A549 (cell line): ENCODE results near the gene IFT88. TPM values are rescaled to one million over a fixed set of nuclear protein-coding genes. Genes with fewer than 3 reads are reported as not detected.

ENCODE experiments used
- ATAC-seq, 2 experiments: fragments of 200-7000 bp in 1 of 2; fragments of >200 bp in 1 of 2; cut with Nextera tagmentation in 1 of 2; cut with Tn5 transposase in 1 of 2; 3 replicates each; pipeline versions ENCODE4 v1.8.0 to v1.9.1; 2018 to 2020; ENCODE audit warnings: mild to moderate bottlenecking in 1 of 2, moderate library complexity in 1 of 2
- CTCF ChIA-PET: fragments of 300-600 bp; sonication (Branson Sonifier 250); formaldehyde crosslinking; extraction: SDS; loops from one replicate; lab custom pipeline; 2021; ENCODE audit warnings: antibody characterized with exemption, inconsistent platforms; lab: Yijun Ruan, JAX
- POLR2A ChIA-PET: fragments of 350-600 bp; formaldehyde crosslinking; extraction: SDS; loops from one replicate; lab custom pipeline; 2021; ENCODE audit warnings: antibody characterized with exemption, inconsistent platforms; lab: Yijun Ruan, JAX
- DNase-seq, 2 experiments: peaks; one replicate each; pipeline versions ENCODE4 v3.0.0 to v3.0.0-alpha.2; 2011 to 2016; ENCODE audit warnings: low read depth in 1 of 2, low spot score in 1 of 2
- FAIRE-seq: peaks from 2 replicates; lab custom pipeline; 2011; peaks lifted over from hg19 to GRCh38; lab: Jason Lieb, UNC
- H3K27ac ChIP-seq, 2 experiments: fragments of >200 bp; sonication (Bioruptor Twin); formaldehyde crosslinking; 3 replicates each; pipeline ENCODE4 v1.5.1; 2016 to 2017
- H3K4me1 ChIP-seq: fragments of >200 bp; sonication (Bioruptor Twin); formaldehyde crosslinking; 3 replicates; pipeline ENCODE4 v1.6.1; 2016
- H3K4me2 ChIP-seq: fragments of >200 bp; sonication (Bioruptor Twin); formaldehyde crosslinking; 3 replicates; pipeline ENCODE4 v1.6.1; 2016
- H3K4me3 ChIP-seq: fragments of >200 bp; sonication (Bioruptor Twin); formaldehyde crosslinking; 3 replicates; pipeline ENCODE4 v1.5.1; 2016
- H3K9me3 ChIP-seq: fragments of >200 bp; sonication (Bioruptor Twin); formaldehyde crosslinking; 3 replicates; pipeline ENCODE4 v1.6.1; 2016
- CBX2 ChIP-seq: fragments of 200-600 bp; sonication (generic); IDR thresholded peaks from 2 replicates; pipeline ENCODE4 v1.6.1; 2016; ENCODE audit warnings: low read depth, mild to moderate bottlenecking, borderline replicate concordance
- CBX8 ChIP-seq: fragments of 200-600 bp; sonication (generic); IDR thresholded peaks from 2 replicates; pipeline ENCODE4 v1.6.1; 2016
- ESRRA ChIP-seq: fragments of 150-350 bp; IDR thresholded peaks from 2 replicates; pipeline ENCODE4 v1.6.1; 2014; ENCODE audit warnings: mild to moderate bottlenecking, low read length, borderline replicate concordance
- FOSB ChIP-seq: fragments of 250-450 bp; sonication (Bioruptor Pico); IDR thresholded peaks from 2 replicates; pipeline ENCODE4 v1.5.0; 2020; ENCODE audit warnings: mild to moderate bottlenecking, moderate library complexity
- FOSL2 ChIP-seq, 2 experiments: fragments of 450-650 bp in 1 of 2; fragments of >200 bp in 1 of 2; sonication (Bioruptor Twin) in 1 of 2; formaldehyde crosslinking; IDR thresholded peaks; 2 replicates each; pipeline versions ENCODE4 v1.5.0 to v1.6.1; 2016 to 2020; ENCODE audit warnings: mild to moderate bottlenecking in 1 of 2, moderate library complexity in 1 of 2
- GATA3 ChIP-seq: IDR thresholded peaks from 2 replicates; pipeline ENCODE4 v1.6.1; 2012; ENCODE audit warnings: borderline replicate concordance
- HOXB5 ChIP-seq: fragments of 250-450 bp; sonication (Bioruptor Pico); IDR thresholded peaks from 2 replicates; pipeline ENCODE4 v1.5.0; 2020; ENCODE audit warnings: mild to moderate bottlenecking, moderate library complexity
- KDM1A ChIP-seq: fragments of 200-600 bp; sonication (generic); IDR thresholded peaks from 2 replicates; pipeline ENCODE4 v1.6.1; 2016; ENCODE audit warnings: low read depth, mild to moderate bottlenecking
- KDM5A ChIP-seq: fragments of 200-600 bp; sonication (generic); IDR thresholded peaks from 2 replicates; pipeline ENCODE4 v1.6.1; 2016; ENCODE audit warnings: antibody characterized with exemption, mild to moderate bottlenecking
- MAZ ChIP-seq: fragments of 150-350 bp; IDR thresholded peaks from 2 replicates; pipeline ENCODE4 v1.6.1; 2014; ENCODE audit warnings: antibody characterized with exemption, low read depth, low read length, borderline replicate concordance
- NR3C1 ChIP-seq: fragments of >200 bp; sonication (Bioruptor Twin); formaldehyde crosslinking; IDR thresholded peaks from 3 replicates; pipeline ENCODE4 v1.6.1; 2017
- POLR2A ChIP-seq: IDR thresholded peaks from 2 replicates; pipeline ENCODE4 v1.6.1; 2012; ENCODE audit warnings: mild to moderate bottlenecking, low read length
- RARB ChIP-seq: fragments of 250-450 bp; sonication (Bioruptor Pico); IDR thresholded peaks from 2 replicates; pipeline ENCODE4 v1.8.0; 2021; ENCODE audit warnings: mild to moderate bottlenecking, moderate library complexity
- RFX5 ChIP-seq: fragments of 450-650 bp; IDR thresholded peaks from 2 replicates; pipeline ENCODE4 v1.7.1; 2014; ENCODE audit warnings: antibody characterized with exemption, mild to moderate bottlenecking, moderate library complexity
- RNF2 ChIP-seq: fragments of 200-600 bp; sonication (generic); IDR thresholded peaks from 2 replicates; pipeline ENCODE4 v1.6.1; 2016; ENCODE audit warnings: low read depth, mild to moderate bottlenecking, antibody characterized with exemption, moderate library complexity, borderline replicate concordance
- ZFP36 ChIP-seq: fragments of 450-650 bp; IDR thresholded peaks from 2 replicates; pipeline ENCODE4 v1.6.1; 2014; ENCODE audit warnings: borderline replicate concordance; ENCODE audit not compliant: partially characterized antibody
- ZNF302 ChIP-seq: fragments of 250-450 bp; sonication (Bioruptor Pico); IDR thresholded peaks from 2 replicates; pipeline ENCODE4 v1.9.0; 2021; ENCODE audit warnings: inconsistent platforms, mild to moderate bottlenecking, moderate library complexity
- ZSCAN20 ChIP-seq: fragments of 250-450 bp; sonication (Bioruptor Pico); IDR thresholded peaks from 2 replicates; pipeline ENCODE4 v1.8.0; 2022; ENCODE audit warnings: mild to moderate bottlenecking, moderate library complexity
- WGBS: methylation state at CpG from one replicate; pipeline ENCODE4 v1.1.6; 2017; ENCODE audit errors: missing lambda C conversion rate; 5-methylcytosine and 5-hydroxymethylcytosine counted together
- polyA plus RNA-seq, 4 experiments: library from polyadenylated mRNA; depleted of rRNA in 3 of 4; stranded (reverse); fragments of >200 nt; fragmentation: RNase III in 1 of 4; extraction: RNeasy Plus Mini Kit Qiagen cat#74134 plus additional on column Dnase treatment in 1 of 4; gene quantifications; 2 replicates in 3 of 4; 3 replicates in 1 of 4; pipeline ENCODE4 v1.2.3, GENCODE V29; 2011 to 2017
- TF ChIP-seq, protein P1 (sequence below): fragments of 250-450 bp; sonication (Bioruptor Pico); IDR thresholded peaks from 2 replicates; pipeline ENCODE4 v1.5.0; 2020; ENCODE audit warnings: low read depth, mild to moderate bottlenecking, moderate library complexity
- TF ChIP-seq, protein P2 (sequence below): IDR thresholded peaks from 2 replicates; pipeline ENCODE4 v1.6.1; 2012
- TF ChIP-seq, protein P3 (sequence below): IDR thresholded peaks from 2 replicates; pipeline ENCODE4 v1.6.1; 2012
- TF ChIP-seq, protein P4 (sequence below): fragments of >200 bp; sonication (Bioruptor Twin); formaldehyde crosslinking; IDR thresholded peaks from 3 replicates; pipeline ENCODE4 v1.6.1; 2016
- TF ChIP-seq, protein P5 (sequence below): fragments of 200-600 bp; sonication (generic); IDR thresholded peaks from 2 replicates; pipeline ENCODE4 v1.6.1; 2016; ENCODE audit warnings: antibody characterized with exemption, mild to moderate bottlenecking, moderate library complexity

Gene IFT88
- polyA plus RNA-seq, 2 of the 4 experiments (the other 2 are of a cell fraction) = 13.2 to 19.1 TPM

DNA sequence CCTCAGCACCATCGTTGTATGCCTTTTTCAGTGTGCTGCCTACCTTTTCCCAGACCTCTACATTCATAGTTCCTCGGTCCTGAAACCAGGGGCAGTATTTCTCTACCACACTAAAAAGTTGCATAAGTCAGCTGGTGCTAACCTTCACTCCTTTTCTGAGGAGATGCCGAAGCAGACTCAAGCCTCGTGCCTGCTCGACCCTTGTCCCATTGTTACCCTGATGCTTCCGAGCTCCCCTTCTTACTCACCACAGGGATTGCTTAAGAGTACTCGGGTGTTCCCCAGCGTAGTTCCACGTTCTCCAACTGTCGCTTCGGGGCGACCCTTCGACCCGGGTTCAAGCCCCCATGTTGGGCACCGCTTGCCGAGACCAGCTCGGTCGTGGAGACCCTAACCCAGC lies 117.6 kb downstream of the IFT88 start:
- DNase-seq = no peak
- ChIA-PET POLR2A (no interaction called here), CTCF (interaction anchor here (0.6 kb wide), 1 partner anchor 851 kb away, joined by 3 read pairs; no protein-coding TSS in a partner anchor)
- no peak for ATAC-seq
- Histone ChIP-seq H3K4me3 (no peak overlapping the region), H3K27ac (no peak overlapping the region), H3K9me3 (no peaks in the 10 kb centered on the region), H3K4me1 (no peaks in the 10 kb centered on the region)
- 74% methylated on average over 18 of the region's 18 CpGs for WGBS
- FAIRE-seq = no peak
- TF ChIP-seq RFX5 = no peak
- no peak for TF ChIP-seq POLR2A
- TF ChIP-seq, protein P1, sequence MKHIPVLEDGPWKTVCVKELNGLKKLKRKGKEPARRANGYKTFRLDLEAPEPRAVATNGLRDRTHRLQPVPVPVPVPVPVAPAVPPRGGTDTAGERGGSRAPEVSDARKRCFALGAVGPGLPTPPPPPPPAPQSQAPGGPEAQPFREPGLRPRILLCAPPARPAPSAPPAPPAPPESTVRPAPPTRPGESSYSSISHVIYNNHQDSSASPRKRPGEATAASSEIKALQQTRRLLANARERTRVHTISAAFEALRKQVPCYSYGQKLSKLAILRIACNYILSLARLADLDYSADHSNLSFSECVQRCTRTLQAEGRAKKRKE (CRISPR knock-in tag) = no peak
- TF ChIP-seq, protein P2, sequence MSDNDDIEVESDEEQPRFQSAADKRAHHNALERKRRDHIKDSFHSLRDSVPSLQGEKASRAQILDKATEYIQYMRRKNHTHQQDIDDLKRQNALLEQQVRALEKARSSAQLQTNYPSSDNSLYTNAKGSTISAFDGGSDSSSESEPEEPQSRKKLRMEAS = no peak
- TF ChIP-seq FOSB (CRISPR knock-in tag) = no peak
- TF ChIP-seq ESRRA = no peak
- no peak for TF ChIP-seq KDM5A
- no peak for TF ChIP-seq MAZ
- no peak for TF ChIP-seq ZFP36
- no peak for TF ChIP-seq FOSL2 (IDR thresholded peaks at IDR 0.05)
- TF ChIP-seq FOSL2 (CRISPR knock-in tag; IDR thresholded peaks at IDR 0.05) = no peak
- TF ChIP-seq HOXB5 = no peak
- no peak for TF ChIP-seq NR3C1
- TF ChIP-seq ZSCAN20 (CRISPR knock-in tag) = no peak
- TF ChIP-seq RNF2 = no peak
- no peak for TF ChIP-seq RARB (CRISPR knock-in tag)
- TF ChIP-seq KDM1A = no peak
- TF ChIP-seq, protein P3, sequence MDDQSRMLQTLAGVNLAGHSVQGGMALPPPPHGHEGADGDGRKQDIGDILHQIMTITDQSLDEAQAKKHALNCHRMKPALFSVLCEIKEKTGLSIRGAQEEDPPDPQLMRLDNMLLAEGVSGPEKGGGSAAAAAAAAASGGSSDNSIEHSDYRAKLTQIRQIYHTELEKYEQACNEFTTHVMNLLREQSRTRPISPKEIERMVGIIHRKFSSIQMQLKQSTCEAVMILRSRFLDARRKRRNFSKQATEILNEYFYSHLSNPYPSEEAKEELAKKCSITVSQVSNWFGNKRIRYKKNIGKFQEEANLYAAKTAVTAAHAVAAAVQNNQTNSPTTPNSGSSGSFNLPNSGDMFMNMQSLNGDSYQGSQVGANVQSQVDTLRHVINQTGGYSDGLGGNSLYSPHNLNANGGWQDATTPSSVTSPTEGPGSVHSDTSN = no peak
- no peak for TF ChIP-seq CBX2
- TF ChIP-seq, protein P4, sequence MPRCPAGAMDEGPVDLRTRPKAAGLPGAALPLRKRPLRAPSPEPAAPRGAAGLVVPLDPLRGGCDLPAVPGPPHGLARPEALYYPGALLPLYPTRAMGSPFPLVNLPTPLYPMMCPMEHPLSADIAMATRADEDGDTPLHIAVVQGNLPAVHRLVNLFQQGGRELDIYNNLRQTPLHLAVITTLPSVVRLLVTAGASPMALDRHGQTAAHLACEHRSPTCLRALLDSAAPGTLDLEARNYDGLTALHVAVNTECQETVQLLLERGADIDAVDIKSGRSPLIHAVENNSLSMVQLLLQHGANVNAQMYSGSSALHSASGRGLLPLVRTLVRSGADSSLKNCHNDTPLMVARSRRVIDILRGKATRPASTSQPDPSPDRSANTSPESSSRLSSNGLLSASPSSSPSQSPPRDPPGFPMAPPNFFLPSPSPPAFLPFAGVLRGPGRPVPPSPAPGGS = no peak
- TF ChIP-seq, all 56 proteins: peak for 0
- no peak overlapping the region for H3K4me2 ChIP-seq

DNA sequence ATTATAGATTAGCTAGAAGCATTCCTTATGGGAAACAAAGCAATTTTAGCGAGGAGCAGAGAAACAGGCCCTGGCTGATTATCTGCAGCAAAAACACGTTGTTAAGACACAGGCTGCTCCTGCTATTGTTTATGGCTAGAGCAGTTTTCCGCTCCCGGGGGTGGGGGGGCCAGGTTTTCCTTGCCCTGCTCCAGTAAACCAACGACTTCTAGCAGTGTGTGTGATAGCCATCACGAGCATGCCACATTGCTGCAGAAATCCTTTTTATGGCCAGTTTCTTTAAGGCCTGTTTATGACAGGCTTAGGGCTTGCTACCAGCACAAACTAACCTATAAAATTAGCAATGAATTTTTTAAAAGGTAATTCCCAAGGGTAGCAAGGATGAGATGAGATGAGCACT lies 118.1 kb downstream of the IFT88 start:
- no peak overlapping the region for H3K4me3 ChIP-seq
- ChIA-PET POLR2A (no interaction called here), CTCF (interaction anchor here (0.6 kb wide), 1 partner anchor 852 kb away, joined by 3 read pairs; no protein-coding TSS in a partner anchor)
- FAIRE-seq (no peak), DNase-seq (no peak), ATAC-seq (no peak)
- WGBS = 87% methylated on average over 5 of the region's 6 CpGs
- H3K9me3 ChIP-seq = no peaks in the 10 kb centered on the region
- H3K4me1 ChIP-seq = no peaks in the 10 kb centered on the region
- TF ChIP-seq CBX8 (no peak), GATA3 (no peak), ZNF302 (no peak)
- TF ChIP-seq, protein P5, sequence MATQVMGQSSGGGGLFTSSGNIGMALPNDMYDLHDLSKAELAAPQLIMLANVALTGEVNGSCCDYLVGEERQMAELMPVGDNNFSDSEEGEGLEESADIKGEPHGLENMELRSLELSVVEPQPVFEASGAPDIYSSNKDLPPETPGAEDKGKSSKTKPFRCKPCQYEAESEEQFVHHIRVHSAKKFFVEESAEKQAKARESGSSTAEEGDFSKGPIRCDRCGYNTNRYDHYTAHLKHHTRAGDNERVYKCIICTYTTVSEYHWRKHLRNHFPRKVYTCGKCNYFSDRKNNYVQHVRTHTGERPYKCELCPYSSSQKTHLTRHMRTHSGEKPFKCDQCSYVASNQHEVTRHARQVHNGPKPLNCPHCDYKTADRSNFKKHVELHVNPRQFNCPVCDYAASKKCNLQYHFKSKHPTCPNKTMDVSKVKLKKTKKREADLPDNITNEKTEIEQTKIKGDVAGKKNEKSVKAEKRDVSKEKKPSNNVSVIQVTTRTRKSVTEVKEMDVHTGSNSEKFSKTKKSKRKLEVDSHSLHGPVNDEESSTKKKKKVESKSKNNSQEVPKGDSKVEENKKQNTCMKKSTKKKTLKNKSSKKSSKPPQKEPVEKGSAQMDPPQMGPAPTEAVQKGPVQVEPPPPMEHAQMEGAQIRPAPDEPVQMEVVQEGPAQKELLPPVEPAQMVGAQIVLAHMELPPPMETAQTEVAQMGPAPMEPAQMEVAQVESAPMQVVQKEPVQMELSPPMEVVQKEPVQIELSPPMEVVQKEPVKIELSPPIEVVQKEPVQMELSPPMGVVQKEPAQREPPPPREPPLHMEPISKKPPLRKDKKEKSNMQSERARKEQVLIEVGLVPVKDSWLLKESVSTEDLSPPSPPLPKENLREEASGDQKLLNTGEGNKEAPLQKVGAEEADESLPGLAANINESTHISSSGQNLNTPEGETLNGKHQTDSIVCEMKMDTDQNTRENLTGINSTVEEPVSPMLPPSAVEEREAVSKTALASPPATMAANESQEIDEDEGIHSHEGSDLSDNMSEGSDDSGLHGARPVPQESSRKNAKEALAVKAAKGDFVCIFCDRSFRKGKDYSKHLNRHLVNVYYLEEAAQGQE = no peak
- TF ChIP-seq, protein P1 (CRISPR knock-in tag) = no peak
- H3K27ac ChIP-seq = no peak overlapping the region
- no peak overlapping the region for H3K4me2 ChIP-seq
